GM21423 (cell line): Measurements from ENCODE around the gene OTOA.
"Not testable (repeated sequence)": the region's sequence is repeated elsewhere in the genome, so short reads cannot be mapped to it uniquely, and the experiment has no call there.

Experiments used
- ATAC-seq: cut with Tn5 transposase; IDR thresholded peaks from one replicate; pipeline ENCODE4 v1.9.1; 2021; ENCODE audit warnings: mild to moderate bottlenecking, moderate library complexity; ENCODE audit not compliant: unreplicated experiment

Gene OTOA

DNA sequence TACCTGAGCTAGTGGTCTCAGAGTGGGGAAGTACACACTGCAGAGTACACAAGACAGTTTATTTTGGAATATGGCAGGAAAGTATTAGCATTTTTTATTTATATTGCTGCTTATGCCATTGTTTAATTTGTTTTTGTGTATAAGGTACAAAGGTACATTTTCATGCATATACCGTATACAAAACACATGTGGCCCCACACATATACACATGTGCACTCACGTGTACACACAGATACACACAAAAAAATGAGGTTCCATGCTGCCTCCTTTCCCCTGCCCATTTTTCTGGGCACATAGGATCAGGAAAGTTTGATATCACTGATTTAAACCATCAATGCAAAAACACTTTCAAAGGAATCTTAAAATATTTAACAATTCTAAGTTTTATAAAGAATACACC, 24.3 kb upstream of the OTOA start:
- no peak for ATAC-seq

DNA sequence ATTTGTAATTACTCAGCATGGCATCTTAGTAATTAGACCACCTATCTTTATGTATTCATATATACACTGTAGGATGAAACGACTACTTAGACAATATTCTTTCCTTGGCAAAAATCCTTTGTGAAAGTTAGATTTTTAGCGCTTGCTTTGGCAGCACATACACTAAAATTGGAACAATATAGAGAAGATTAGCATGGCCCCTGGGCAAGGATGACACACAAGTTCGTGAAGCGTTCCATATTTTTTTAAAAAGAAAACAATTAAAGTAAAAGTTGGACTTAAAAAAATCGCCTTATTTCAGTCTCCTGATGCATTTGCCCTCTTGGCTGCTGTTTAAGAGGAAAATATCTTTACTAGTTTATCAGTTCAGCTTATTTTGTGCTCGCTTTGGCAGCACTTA, 21.9 kb upstream of the OTOA start:
- ATAC-seq, result no peak

DNA sequence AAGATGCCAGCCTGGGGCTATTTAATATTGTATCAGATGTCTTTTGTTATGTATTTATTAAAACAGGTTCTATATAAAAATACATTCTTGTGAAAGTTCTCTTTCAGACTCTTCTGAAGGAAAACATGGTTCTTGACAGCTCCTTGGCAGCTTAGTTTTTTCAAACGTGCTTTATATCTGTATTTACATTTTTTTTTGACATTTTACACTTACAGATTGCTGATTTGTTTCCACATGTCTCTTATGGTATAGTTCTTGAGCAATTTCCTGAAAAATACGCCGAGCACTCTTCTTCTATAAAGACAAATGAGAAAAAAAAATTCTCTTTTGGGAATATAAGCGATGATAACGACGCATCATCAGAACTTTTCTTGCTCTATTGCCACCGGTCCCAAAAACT, 20.9 kb upstream of the OTOA start:
- no peak for ATAC-seq

DNA sequence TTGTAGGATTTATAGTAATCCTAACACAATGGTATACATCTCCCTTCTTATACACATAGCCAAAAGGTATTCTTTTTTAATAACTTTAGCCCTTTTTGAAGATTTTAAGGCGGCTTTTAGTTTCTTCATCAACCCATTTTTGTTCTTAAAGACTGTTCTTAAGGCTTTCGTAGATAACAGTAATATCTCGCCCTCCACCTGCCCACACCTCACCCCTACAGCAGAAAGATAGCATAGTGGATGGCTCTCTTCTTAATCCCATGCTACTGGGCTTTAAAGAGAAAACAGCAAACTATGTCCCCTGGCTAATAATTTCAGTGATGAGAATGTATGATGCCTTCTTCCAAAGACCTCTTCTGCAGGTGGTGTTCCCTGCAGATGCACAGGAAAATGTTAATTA, 20.0 kb upstream of the OTOA start:
- ATAC-seq, result no peak

DNA sequence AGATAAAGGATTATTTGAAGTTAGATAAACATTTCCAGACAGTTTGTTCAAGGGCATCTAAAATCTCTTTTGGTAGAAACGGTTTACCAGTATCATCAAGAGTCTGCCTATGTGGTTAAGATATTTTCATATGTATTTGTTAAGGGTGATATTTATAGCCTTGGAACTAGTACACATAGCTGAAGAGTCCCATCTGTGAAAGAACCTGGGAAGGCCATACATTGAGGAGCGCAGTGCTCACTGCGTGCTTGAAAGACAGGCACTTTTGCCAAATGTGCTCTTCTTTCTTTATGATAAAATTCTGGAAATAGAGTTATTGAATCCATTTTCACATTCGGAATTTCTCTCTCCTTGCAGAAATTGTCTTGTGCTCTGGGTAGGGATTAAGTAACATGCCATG, 19.1 kb upstream of the OTOA start:
- no peak for ATAC-seq

DNA sequence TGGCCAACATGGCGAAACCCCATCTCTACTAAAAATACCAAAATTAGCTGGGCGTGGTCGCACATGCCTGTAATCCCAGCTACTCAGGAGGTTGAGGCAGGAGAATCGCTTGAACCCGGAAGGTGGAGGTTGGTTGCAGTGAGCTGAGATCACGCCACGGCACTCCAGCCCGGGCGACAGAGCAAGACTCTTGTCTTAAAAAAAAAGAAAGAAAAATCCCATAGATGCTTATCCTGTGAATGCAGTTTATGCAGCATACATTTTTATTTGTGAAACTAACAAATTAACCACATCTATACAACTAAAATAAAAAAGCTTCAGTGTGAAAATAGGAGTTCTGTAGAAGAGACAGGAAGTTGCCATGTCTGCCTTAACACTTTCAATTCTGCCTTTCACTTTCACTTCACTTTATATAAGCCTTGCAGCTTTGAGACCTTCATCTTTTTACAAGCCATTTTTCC, 18.5 kb upstream of the OTOA start:
- peak; percentile 25 for ATAC-seq

DNA sequence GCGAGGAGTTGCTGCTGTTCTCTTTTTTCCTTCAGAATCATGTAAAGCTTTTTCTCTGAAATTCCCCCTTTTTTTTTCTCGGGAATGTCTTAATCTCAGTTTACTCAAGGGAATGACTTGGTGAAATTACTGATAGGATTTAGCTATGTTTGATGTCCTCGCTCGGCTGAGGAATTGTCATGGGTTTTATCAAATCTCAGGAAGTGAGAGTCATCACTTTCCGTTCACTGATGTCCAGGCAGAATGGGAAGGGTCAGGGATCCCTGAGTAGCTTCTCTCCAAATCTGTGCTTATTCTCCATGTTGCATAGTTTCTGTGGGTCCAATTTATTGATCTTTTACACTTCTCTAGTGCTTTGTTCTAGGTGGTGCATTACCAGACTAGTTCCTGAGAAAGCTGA, 17.7 kb upstream of the OTOA start:
- no peak for ATAC-seq

DNA sequence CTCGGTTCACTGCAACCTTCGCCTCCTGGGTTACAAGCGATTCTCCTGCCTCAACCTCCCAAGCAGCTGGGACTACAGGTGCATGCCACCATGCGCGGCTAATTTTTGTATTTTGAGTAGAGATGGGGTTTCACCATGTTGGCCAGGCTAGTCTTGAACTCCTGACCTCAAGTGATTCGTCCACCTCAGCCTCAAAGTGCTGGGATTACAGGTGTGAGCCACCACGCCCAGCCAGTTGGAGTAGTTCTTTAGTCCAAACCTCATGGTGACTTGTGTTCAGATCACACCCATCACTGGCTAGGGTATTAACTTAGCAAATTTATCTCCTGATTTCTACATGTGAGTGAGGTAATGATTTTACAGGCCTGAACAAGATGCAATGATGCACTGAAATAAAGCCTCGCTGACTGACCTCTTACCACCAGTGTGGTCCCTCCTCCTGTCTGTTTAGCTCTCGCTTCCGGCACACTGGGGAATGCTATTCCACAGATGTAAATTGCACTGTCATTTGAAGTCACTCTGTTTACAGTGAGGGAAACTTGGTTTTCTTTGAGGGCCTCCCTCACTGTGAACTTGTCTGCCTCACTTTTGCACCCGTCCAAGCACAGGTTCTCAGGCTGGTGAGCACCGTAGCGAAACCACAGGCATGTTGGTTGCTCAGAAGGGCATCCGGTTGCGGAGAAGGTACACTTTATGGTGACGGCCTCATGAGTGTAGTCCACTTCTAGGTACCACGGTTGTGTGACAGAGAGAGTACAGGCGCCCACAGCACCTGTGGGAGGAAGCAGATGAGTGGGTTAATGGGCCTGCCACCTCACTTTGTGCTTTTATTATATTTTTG, 16.8 kb upstream of the OTOA start:
- ATAC-seq, result peak; percentile 90

DNA sequence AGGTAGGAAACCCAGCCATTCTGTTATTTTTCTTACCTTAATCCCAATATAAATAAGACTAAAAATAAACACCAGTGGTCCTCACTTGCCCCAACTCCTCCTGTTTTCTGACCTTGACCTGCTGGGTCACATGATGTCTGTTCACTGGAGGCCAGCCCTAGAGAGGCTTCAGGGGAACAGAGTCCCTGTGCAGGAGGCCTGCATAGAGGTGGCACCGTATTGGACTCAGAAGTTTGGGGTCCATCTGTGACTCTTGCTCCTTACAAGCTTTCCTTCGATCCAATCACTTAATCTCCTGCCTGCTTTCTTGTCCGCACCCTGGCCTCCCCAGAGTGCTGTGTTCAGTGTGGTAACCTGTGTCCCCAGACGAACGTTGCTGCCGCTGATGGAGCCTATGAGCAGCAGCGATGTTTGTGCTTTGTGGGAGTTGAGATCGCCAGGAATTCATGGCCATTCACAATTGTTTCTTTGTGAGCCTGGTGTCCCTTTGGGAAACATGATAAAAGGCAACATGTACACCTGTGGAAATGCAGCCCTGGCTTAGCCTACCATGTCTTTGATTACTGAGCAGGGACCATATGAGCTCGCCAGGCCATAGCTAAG, 16.1 kb upstream of the OTOA start:
- peak; percentile 11 for ATAC-seq

DNA sequence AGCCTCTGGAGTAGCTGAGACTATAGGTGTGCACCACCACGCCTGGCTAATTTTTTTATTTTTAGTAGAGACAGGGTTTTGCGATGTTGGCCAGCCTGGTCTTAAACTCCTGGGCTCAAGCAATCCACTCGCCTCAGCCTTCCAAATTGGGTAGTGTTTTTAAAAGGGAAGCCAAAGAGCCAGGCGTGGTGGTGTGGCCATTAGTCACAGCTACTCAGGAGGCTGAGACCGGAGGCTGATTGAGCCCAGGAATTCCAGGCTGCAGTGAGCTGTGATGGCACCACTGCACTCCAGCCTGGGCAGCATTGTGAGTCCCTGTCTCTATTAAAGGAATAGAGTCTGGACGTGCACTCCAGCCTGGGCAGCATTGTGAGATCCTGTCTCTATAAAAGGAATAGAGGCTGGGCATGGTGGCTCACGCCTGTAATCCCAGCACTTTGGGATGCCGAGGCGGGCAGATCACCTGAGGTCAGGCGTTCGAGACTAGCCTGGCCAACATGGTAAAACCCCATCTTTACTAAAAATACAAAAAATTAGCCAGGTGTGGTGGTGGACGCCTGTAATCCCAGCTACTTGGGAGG, 13.9 kb upstream of the OTOA start:
- ATAC-seq, result not testable (repeated sequence)

DNA sequence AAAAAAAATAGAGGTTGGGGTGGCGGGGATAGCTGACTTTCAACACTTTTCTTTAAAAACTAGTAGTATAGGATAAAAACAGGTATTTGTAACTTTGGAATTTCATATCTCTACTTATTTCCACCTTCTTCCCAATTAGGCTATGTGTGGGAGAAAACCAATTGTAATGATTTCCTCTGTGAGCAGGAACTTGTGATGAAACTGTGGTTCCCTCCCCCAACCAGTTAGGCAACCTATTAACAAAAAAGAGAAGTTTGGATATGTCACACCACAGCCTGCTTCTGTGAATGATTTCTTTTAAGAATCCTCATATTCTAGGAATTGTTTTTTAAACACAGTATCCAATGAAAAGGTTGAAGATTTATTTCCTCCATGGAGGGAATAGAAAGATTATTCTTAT, 13.2 kb upstream of the OTOA start:
- ATAC-seq, result no peak

DNA sequence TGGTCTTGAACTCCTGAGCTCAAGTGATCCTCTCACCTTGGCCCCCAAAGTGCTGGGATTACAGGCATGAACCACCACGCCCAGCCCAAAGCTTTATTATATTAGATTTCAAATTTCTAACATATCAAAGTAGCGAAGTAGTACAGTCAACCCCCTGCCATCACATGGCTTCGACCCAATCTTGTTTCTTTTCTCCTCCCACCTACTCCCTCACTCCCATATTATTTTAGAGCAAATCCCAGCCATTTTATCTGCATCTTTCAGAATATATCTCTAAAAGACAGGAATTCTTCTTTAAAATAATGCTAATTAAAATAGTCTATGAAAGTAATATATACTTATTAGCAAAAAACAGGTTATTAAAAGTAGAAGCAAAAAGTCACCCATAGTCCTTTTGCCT, 12.3 kb upstream of the OTOA start:
- ATAC-seq, result no peak

DNA sequence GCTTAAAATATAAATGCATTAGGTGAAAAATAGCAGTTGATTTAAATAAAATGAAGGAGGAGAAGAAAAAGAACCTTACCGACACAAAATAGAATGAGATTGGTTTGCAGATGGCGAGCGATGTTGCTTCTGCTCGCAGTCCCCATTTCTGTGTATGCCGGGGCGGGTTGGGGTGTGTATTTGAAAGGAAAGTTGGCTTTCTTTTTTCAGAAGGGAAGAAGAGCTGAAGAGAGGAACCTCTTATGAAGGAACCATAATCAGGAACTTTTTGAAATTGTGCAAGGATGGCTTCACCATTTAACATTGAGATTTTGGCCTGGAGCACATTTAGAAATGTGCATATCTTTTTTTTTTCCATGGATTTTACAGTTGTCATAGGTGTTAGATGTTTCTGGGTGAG, 11.3 kb upstream of the OTOA start, which contains the start of gene IGSF6:
Gene IGSF6 (minus strand): TSS at position 156 of the 400 bp plus-strand sequence. CDS start 10 bp downstream, at position 146.
- no peak for ATAC-seq

DNA sequence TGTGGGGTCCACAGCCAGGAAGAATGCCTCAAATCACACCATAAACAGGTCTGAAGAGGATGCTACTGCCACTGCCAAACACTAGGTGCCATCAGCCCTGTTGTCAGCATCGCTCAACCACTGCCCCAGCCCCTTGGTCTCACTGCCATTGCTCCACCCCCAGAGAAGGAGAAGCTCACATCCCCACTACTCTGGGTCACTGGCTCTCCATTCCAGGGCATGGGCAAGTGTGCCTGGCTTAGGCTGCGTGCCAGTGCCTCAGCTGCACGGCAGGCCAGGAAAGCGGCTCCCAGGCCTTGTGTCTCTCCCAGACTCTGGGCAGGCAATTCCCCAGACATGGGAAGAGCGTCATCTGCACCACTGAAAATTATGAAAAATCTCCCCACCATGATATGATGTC, 10.2 kb upstream of the OTOA start:
- ATAC-seq, result no peak

DNA sequence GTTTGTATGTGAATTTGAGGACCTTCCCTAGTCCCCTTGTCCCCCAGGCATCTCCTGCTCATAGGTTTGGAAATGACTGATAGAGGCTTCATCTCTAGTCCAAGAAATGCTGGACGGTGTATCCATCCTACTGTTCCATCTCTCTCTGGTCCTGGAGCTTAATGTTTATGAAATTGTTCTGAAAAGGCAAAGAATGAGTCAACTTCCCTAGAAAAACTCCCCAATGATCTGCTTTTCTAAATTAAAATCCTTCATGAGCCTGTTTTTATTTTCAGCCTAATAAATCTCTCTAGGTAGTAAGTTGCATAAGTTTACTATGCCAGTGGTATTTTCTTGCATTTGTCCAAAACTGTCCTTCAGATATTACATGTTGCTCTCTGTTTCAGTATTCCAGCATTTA, 9.3 kb upstream of the OTOA start:
- no peak for ATAC-seq

DNA sequence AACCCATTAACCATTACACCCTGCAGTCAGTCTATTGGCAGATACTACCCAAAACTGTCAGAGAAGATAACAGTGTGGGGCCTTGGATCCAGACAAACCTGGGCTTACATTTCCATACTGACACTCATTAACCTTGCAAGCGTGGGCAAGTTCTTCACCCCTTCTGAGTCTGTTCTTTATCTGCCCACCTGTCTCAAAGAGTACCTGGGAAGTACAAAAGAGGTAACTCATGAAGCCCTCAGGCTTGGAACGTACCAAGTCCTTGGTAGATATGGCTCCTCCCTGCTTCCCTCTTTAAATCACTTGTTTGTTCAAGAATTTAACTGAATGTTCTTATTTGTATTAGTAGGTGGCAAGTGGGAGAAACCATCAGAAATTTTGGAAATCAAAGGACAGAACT, 8.9 kb upstream of the OTOA start:
- no peak for ATAC-seq

DNA sequence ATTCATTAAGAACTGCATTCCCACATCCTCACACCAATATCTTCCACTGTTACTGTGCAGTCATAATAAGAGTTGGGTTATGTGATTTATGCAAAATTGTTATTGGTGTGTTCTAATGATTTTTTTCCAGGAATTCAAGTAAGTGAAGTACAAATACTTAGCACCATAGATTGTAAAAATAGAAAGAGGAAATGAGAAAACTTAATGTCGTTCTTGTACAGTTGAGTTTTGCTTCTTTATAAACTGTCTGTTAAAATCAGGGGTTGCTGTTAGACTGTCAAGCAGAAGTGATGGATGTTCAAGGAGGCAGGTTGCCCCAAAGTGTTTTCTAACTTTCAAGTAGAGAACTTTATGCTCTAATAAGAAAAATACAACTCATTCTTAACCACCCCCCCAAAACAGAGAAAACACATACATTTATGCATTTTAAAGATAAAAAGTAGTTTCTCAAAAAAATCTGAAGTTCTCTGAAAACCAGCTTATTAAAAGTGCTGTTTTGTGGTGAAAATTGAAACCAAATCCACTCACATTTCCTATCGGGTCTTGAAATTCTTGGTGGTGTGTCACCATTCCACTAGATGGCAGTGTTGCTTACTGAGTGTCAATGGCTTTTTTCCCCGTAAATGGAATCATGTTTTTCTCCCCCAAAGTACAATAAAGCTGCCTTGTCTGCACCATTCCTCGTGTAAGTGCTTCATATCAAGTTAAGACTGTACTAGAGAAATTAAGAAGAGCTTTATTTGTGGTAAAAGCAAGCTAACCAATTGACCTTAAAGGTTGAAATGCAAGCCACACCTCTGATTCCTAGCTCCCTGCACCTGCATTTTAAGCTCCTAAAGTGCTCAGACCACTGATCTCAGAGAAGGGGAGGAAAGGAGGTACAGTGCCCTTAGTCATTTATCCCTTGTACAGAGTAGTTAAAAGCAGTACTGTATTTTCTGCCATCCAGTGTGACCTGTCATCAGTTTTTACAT, 6.7 kb upstream of the OTOA start:
- ATAC-seq, result no peak

DNA sequence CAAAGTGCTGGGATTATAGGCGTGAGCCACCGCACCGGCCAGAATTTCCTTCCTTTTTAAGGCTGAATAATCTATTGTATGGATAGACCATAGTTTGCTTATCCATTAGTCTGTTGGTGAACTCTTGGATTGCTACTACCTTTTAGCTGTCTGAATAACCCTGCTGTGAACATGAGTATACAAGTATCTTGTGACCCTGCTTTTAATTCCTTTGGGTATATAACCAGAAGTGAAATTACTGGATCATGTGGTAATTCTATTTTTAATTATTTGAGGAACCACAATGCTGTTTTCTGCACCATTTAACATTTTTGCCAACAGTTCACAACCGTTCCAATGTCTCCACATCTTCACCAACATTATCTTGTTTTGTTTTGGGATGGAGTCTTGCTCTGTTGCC, 4.6 kb upstream of the OTOA start:
- no peak for ATAC-seq

DNA sequence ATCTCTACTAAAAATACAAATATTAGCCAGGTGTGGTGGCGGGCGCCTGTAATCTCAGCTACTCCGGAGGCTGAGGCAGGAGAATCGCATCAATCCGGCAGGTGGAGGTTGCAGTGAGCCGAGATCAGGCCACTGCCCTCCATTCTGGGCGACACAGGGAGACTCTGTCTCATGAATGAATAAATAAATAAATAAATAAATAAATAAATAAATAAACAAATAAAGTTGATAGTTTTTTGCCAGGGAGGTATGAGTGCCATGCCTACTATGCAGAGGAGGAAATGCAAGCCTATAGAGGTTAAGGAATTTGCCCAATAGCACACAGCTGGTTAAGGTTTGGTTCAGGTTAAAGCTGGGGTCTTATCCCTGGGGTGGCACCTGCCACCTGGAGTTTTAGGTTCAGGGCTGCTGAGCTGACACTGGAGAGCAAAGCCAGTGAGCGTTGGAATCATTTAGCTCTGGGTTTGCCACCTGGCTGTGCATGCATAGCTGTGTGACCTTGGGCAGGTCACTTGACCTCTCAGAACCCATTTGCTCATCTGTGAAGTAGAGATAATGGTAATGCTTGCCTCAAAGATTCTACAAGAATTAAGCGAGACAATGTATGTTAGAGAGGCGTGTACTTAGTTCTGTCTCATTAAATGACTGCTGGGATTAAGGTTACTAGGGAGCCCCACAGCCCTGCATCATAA, 1.2 kb downstream of the OTOA start:
- ATAC-seq, result no peak

DNA sequence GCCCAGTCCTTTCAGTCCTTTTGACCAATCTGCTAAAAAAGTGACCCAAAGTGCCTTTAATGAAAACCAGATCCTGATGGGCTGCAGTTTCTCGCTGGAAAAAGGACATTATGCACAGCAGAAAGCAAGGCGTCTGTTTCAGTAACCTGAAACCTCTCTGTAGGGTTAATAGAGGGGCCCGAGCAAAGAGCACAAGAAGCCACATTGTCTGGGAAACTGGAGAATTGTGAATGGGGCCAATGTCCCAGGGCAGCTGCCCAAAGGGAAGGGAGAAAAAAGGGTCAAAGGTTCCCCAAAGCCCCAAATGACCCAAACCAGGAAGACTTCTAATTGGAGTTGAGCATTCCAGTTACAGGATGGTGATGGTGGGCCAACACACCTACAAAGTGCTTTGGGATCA, 3.0 kb downstream of the OTOA start:
- no peak for ATAC-seq
